Spleen (tissue), 11 donors: ENCODE data around the gene MED27. TPM values are rescaled to one million over a fixed set of nuclear protein-coding genes. Genes with fewer than 3 reads are reported as not detected.

Experiments
- DNase-seq: peaks from one replicate; pipeline ENCODE4 v3.0.0-alpha.2; 2020
- H3K27ac ChIP-seq, 8 donors: fragments of 200-600 bp; sonication (generic) in 7 of 8; 1 replicate in 4 of 8; 2 replicates in 4 of 8; pipeline versions ENCODE4 v1.5.0 to v1.8.0; 2016 to 2021; ENCODE audit warnings: inconsistent platforms in 4 of 8, mild to moderate bottlenecking in 4 of 8, moderate library complexity in 1 of 8
- H3K27me3 ChIP-seq, 7 donors: fragments of 200-600 bp; sonication (generic) in 6 of 7; replicated peaks in 1 of 7; 1 replicate in 4 of 7; 2 replicates in 3 of 7; pipeline versions ENCODE4 v1.5.0 to v1.8.0; 2016 to 2021; ENCODE audit warnings: inconsistent platforms in 3 of 7, mild to moderate bottlenecking in 1 of 7
- H3K36me3 ChIP-seq, 6 donors: fragments of 200-600 bp; sonication (generic) in 5 of 6; 1 replicate in 4 of 6; 2 replicates in 2 of 6; pipeline versions ENCODE4 v1.5.0 to v1.8.0; 2016 to 2021; ENCODE audit warnings: inconsistent platforms in 2 of 6
- H3K4me1 ChIP-seq, 6 donors: fragments of 200-600 bp; sonication (generic) in 5 of 6; 1 replicate in 3 of 6; 2 replicates in 3 of 6; pipeline versions ENCODE4 v1.5.0 to v1.8.0; 2016 to 2021; ENCODE audit warnings: inconsistent platforms in 3 of 6
- H3K4me3 ChIP-seq, 8 donors: fragments of 200-600 bp; sonication (generic) in 7 of 8; 1 replicate in 4 of 8; 2 replicates in 4 of 8; pipeline versions ENCODE4 v1.5.0 to v1.8.0; 2016 to 2021; ENCODE audit warnings: inconsistent platforms in 4 of 8, mild to moderate bottlenecking in 4 of 8, moderate library complexity in 2 of 8
- H3K9me3 ChIP-seq, 8 donors: fragments of 200-600 bp; sonication (generic) in 7 of 8; 1 replicate in 4 of 8; 2 replicates in 4 of 8; pipeline versions ENCODE4 v1.5.0 to v1.8.0; 2016 to 2021; ENCODE audit warnings: inconsistent platforms in 4 of 8
- POLR2A ChIP-seq, 3 donors: fragments of 450-650 bp; IDR thresholded peaks; one replicate each; pipeline ENCODE4 v1.5.1; 2017; ENCODE audit warnings: antibody characterized with exemption in 3 of 3, mild to moderate bottlenecking in 1 of 3
- POLR2AphosphoS5 ChIP-seq, 3 donors: sonication (generic); formaldehyde crosslinking; IDR thresholded peaks; one replicate each; pipeline ENCODE4 v1.5.1; 2017; ENCODE audit warnings: antibody characterized with exemption in 3 of 3
- WGBS, 5 donors: extraction: QIAGEN DNeasy Blood & Tissue Kit in 3 of 5; methylation state at CpG; one replicate each; pipeline versions ENCODE4 v1.1.5 to v1.1.7; 2013 to 2018; 5-methylcytosine and 5-hydroxymethylcytosine counted together
- intact Hi-C: fragments of 100-400 bp; cut with DNase I; formaldehyde crosslinking; loops from one replicate; pipeline ENCODE4 v1.15.0; 2023; ENCODE audit warnings: low total_unique reads
- polyA plus RNA-seq, 3 donors: library from polyadenylated mRNA; stranded (reverse); fragments of 200-250 nt; gene quantifications; one replicate each; pipeline ENCODE4 v1.2.1, GENCODE V29; 2013
- total RNA-seq, 7 donors: library from RNA; depleted of rRNA in 3 of 7; stranded (reverse); fragments of >200 nt in 3 of 7; fragmentation: NEBNext Ultra II Directional in 4 of 7; extraction: Animal tissue kit (Norgen Biotek cat#: 25700) in 4 of 7; gene quantifications; one replicate each; pipeline versions ENCODE4 v1.1.0 to v1.2.1, GENCODE V29; 2016 to 2021
- TF ChIP-seq, protein P1 (sequence below), 11 experiments: fragments of 200-600 bp in 7 of 11; fragments of 450-650 bp in 4 of 11; sonication (generic) in 4 of 11; IDR thresholded peaks in 8 of 11; conservative IDR thresholded peaks in 3 of 11; 1 replicate in 7 of 11; 2 replicates in 4 of 11; pipeline versions ENCODE4 v1.4.0 to v1.8.0; 2016 to 2021; ENCODE audit warnings: antibody characterized with exemption in 11 of 11, inconsistent platforms in 4 of 11, mild to moderate bottlenecking in 1 of 11
- donor health status: healthy with polysubstance abuse.
- donor health status: DM: no; HTN: no; CAD: no; lungs with moderate emphysema.
- donor health status: DM: no; HTN: no; CAD: no.
- donor health status: Bipolar disorder and iron deficiency.
- donor health status: healthy.
- donor health status: DM: no; HTN: no; CAD: no.
- donor health status: DM: yes; HTN: yes; CAD: no.

Gene MED27
- total and polyA plus RNA-seq, 10 donors: 13.1 to 22.4 (median 16.0) TPM

DNA sequence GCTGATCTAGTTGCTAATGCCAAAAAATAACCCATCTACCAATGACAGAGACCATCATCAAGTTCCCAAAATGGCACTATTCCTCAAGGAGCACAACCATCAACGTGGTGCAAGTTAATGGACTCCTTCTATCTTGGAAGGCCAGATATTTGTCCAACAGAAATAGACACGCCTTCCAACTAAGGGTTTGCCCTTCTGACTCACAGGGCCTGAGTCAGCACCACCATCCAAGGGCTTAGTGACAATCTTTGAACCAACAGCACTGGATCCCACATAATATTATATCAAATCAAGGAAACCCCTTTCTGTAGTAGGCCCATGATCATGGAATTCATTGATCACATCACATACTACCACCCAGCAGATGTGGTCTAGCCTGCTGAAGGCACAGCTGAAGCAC is 84.3 kb downstream of the MED27 start:
- 94 to 100% (median 97%) methylated on average over 2 of the region's 2 CpGs for WGBS, 5 donors
- Histone ChIP-seq H3K27me3 (no peaks in the 10 kb centered on the region), H3K4me1 (peaks cover 0 to 5% (median 0%) of the 10 kb centered on the region in 6 donors), H3K4me3 (no peak overlapping the region), H3K27ac (no peak overlapping the region), H3K36me3 (peaks cover 0 to 33% (median 3%) of the 10 kb centered on the region in 6 donors), H3K9me3 (no peaks in the 10 kb centered on the region)
- TF ChIP-seq POLR2A (IDR thresholded peaks at IDR 0.05): no peak
- TF ChIP-seq, protein P1, sequence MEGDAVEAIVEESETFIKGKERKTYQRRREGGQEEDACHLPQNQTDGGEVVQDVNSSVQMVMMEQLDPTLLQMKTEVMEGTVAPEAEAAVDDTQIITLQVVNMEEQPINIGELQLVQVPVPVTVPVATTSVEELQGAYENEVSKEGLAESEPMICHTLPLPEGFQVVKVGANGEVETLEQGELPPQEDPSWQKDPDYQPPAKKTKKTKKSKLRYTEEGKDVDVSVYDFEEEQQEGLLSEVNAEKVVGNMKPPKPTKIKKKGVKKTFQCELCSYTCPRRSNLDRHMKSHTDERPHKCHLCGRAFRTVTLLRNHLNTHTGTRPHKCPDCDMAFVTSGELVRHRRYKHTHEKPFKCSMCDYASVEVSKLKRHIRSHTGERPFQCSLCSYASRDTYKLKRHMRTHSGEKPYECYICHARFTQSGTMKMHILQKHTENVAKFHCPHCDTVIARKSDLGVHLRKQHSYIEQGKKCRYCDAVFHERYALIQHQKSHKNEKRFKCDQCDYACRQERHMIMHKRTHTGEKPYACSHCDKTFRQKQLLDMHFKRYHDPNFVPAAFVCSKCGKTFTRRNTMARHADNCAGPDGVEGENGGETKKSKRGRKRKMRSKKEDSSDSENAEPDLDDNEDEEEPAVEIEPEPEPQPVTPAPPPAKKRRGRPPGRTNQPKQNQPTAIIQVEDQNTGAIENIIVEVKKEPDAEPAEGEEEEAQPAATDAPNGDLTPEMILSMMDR (IDR thresholded peaks at IDR 0.05 in 8 of 11, conservative IDR thresholded peaks at IDR 0.05 in 3 of 11): no peak
- no peak for TF ChIP-seq POLR2AphosphoS5 (IDR thresholded peaks at IDR 0.05)
- DNase-seq: no peak
- intact Hi-C loops: no loop called here

DNA sequence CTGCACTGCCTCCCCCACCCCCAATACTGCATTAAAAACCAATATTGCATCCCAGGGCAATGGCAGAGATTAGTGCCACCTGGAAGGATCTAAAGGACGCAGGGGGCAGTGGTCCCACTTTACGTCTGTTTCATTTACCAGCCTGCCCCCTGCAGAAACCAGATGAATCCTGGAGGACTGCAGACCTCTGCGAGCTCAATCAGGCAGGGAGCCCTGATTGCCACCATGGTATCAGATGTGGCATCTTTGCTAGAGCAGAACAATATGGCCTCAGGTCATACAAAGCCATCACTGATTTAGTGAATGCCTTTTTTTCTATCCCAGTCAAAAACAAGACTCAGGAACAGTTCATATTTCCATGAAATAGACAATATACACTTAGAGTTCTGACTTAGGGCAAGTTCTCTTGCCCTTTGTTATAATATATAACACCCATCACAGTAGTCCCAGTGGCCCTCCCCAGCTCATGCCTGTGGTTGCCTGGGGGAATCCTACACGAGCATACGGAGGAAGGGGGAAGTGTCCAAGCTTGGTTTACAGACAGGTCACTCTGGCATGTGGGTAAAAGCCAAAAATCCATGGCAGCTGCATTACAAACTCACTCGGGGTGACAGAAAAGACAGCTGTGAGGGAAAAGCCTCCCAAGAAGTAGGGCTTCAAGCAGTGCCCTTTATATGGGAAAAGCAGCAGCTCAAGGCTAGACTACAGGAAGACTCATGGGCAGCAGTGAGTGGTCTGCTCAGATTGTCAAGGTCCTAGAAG is 85.1 kb downstream of the MED27 start:
- Histone ChIP-seq H3K4me3 (no peak overlapping the region), H3K9me3 (no peaks in the 10 kb centered on the region), H3K27ac (no peak overlapping the region), H3K27me3 (no peaks in the 10 kb centered on the region), H3K4me1 (peaks cover 0 to 5% (median 0%) of the 10 kb centered on the region in 6 donors), H3K36me3 (peaks cover 0 to 33% (median 3%) of the 10 kb centered on the region in 6 donors)
- intact Hi-C loops: no loop called here
- DNase-seq: no peak
- TF ChIP-seq POLR2AphosphoS5 (IDR thresholded peaks at IDR 0.05) (no peak), POLR2A (IDR thresholded peaks at IDR 0.05) (no peak)
- TF ChIP-seq, protein P1 (IDR thresholded peaks at IDR 0.05 in 8 of 11, conservative IDR thresholded peaks at IDR 0.05 in 3 of 11): no peak
- 76 to 81% (median 78%) methylated on average over 6 of the region's 6 CpGs for WGBS, 5 donors

DNA sequence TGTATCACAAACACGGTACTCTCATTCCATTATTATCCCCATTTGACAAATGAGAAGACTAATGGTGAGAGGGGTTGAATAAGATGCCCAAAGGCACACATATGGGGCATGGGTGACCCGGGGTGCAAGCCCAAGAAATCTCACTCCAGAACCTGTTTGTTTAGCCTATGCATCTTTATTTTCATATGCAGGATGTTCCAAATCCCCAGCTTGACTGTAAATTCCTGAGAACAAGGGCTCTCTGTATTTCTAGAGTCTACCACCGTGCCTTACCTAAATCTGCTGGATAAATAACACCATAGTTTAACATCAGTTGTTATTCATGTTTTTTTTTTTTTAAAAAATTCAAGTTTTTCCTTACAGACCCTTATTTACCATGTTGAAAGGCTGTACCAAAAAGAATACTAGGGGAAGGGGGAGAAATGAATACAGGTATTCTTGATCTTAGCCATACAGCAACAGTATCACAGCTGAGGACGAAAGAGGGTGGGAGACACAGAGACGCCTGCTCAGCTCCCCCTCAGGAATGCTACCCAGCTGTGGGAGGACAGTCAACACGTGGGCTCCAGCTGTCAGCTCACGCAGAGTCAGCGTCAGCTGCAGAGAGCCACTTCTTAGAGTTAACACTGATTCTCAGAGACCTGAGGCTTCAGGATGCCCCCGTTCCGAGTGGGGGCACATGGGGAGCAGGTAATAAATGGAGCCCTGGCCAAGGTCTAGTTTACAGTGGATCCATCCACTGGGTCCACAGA is 86.6 kb downstream of the MED27 start:
- no peak for TF ChIP-seq POLR2AphosphoS5 (IDR thresholded peaks at IDR 0.05)
- TF ChIP-seq POLR2A (IDR thresholded peaks at IDR 0.05): no peak
- TF ChIP-seq, protein P1 (IDR thresholded peaks at IDR 0.05 in 8 of 11, conservative IDR thresholded peaks at IDR 0.05 in 3 of 11): no peak
- Histone ChIP-seq H3K36me3 (peaks cover 0 to 33% (median 3%) of the 10 kb centered on the region in 6 donors), H3K27me3 (no peaks in the 10 kb centered on the region), H3K4me3 (no peak overlapping the region), H3K27ac (no peak overlapping the region), H3K9me3 (no peaks in the 10 kb centered on the region), H3K4me1 (peaks cover 0 to 5% (median 0%) of the 10 kb centered on the region in 6 donors)
- no peak for DNase-seq
- 88 to 92% (median 92%) methylated on average over 8 to 10 of the region's 10 CpGs for WGBS, 5 donors
- intact Hi-C loops: no loop called here

DNA sequence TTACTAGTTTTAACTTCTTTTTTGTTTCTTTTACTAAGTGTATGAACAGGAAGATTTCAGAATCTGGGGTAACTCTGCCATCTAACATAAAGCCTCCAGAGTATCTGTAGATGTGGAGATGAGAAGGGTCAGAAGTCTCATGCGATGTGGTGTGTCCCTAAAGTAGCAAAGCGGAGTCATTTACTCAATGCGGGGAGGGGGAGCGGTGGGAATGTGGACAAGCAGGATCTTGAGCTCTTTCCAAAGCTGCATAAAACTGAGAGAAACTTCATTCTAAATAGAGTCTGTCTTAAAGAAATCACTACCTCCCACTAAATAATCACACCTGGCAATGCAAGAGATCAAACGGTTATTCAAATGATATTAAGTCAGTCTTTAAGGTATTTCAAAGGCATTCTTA is 92.4 kb downstream of the MED27 start:
- Histone ChIP-seq H3K27ac (no peak overlapping the region), H3K27me3 (no peaks in the 10 kb centered on the region), H3K4me3 (no peak overlapping the region), H3K9me3 (no peaks in the 10 kb centered on the region), H3K36me3 (peaks cover 0 to 5% (median 0%) of the 10 kb centered on the region in 6 donors), H3K4me1 (no peaks in the 10 kb centered on the region)
- intact Hi-C loops: no loop called here
- TF ChIP-seq, protein P1 (IDR thresholded peaks at IDR 0.05 in 8 of 11, conservative IDR thresholded peaks at IDR 0.05 in 3 of 11): no peak
- DNase-seq: no peak
- WGBS, 5 donors: 96 to 99% (median 97%) methylated on average over 5 of the region's 5 CpGs
